Stomach (tissue), 4 donors: Measurements from ENCODE around the gene IGF2BP3.

Experiments
- CTCF ChIP-seq, 7 experiments: fragments of 450-650 bp in 4 of 7; fragments of 200-600 bp in 3 of 7; sonication (generic) in 3 of 7; IDR thresholded peaks; one replicate each; pipeline ENCODE4 v1.5.1; 2016 to 2019; ENCODE audit warnings: antibody characterized with exemption in 7 of 7, control low read depth in 2 of 7, mild to moderate bottlenecking in 1 of 7
- EP300 ChIP-seq: sonication (generic); formaldehyde crosslinking; IDR thresholded peaks from one replicate; pipeline ENCODE4 v1.6.1; 2017; ENCODE audit warnings: antibody characterized with exemption
- POLR2A ChIP-seq, 4 donors: fragments of 450-650 bp; IDR thresholded peaks; one replicate each; pipeline ENCODE4 v1.6.1; 2016; ENCODE audit warnings: antibody characterized with exemption in 4 of 4, control low read depth in 2 of 4, mild to moderate bottlenecking in 1 of 4, moderate library complexity in 1 of 4
- POLR2AphosphoS5 ChIP-seq, 3 donors: sonication (generic); formaldehyde crosslinking; IDR thresholded peaks; one replicate each; pipeline ENCODE4 v1.6.1; 2016; ENCODE audit warnings: antibody characterized with exemption in 3 of 3

- TF ChIP-seq CTCF (IDR thresholded peaks at IDR 0.05): no peak
- no peak for TF ChIP-seq POLR2A (IDR thresholded peaks at IDR 0.05)
- no peak for TF ChIP-seq POLR2AphosphoS5 (IDR thresholded peaks at IDR 0.05)
- no peak for TF ChIP-seq EP300
Observed at GRCh38 chr7:23472956-23473843, 2.9 kb upstream of the IGF2BP3 start.
